IMR-90 (cell line): ENCODE measurements around the gene STAT4.

ENCODE experiments used
- CTCF ChIP-seq: conservative IDR thresholded peaks from 2 replicates; pipeline ENCODE4 v1.5.1; 2012; ENCODE audit warnings: mild to moderate bottlenecking, low read depth, low read length, improper control_type of control experiment
- MAZ ChIP-seq: IDR thresholded peaks from 2 replicates; pipeline ENCODE4 v1.6.1; 2012; ENCODE audit warnings: low read depth, mild to moderate bottlenecking, low read length, improper control_type of control experiment, moderate library complexity, borderline replicate concordance
- MXI1 ChIP-seq: IDR thresholded peaks from 2 replicates; pipeline ENCODE4 v1.6.1; 2012; ENCODE audit warnings: low read depth, mild to moderate bottlenecking, low read length, moderate library complexity, borderline replicate concordance
- POLR2A ChIP-seq: IDR thresholded peaks from 2 replicates; pipeline ENCODE4 v1.6.1; 2012; ENCODE audit warnings: mild to moderate bottlenecking, low read depth, low read length
- RFX5 ChIP-seq: IDR thresholded peaks from 2 replicates; pipeline ENCODE4 v1.8.0; 2012; ENCODE audit warnings: low read depth, mild to moderate bottlenecking, low read length, moderate library complexity

- TF ChIP-seq POLR2A (no peak), CTCF (no peak), MXI1 (no peak), MAZ (no peak), RFX5 (no peak)
These were observed 7.4 kb upstream of the STAT4 start for GRCh38 chr2:191158193-191158592.
